Central memory CD4-positive, alpha-beta T cell (primary cell): ENCODE measurements around the gene CDH20.

Source experiments
- DNase-seq: peaks from one replicate; pipeline ENCODE4 v3.0.0; 2022
- total RNA-seq, 3 experiments: gene quantifications; one replicate each; lab custom pipeline; 2026; lab: John Stamatoyannopoulos, UW

CDH20 gene
- 0.11 to 1.2 (median 0.39) reads per million in 3 experiments for total RNA-seq

GRCh38 chr18:61333271-61333745 lies at the start of gene CDH20:
Gene CDH20, plus strand, starts transcription at chr18:61333430.
- DNase-seq, result no peak

- no peak for DNase-seq
Measured at GRCh38 chr18:61284039-61284438, 49.2 kb upstream of the CDH20 start.

DNA sequence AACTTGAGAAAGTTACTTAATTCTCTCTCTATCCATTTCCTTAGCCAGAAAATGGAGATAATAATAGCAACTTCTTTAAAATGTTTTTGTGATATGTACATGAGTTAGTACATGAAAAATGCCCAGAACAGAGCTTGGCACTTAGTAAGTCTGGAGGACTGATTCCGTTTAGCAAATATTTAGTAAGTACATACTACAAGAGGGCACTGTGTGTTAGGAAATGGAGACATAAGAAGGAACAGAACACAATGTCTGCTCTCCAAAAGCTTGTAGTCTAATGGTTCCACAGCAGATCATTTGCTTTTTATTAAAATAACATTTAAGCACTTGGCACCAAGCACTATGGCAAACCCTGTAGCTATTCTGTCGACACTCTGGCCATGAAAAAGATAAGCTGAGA lies 47.5 kb upstream of the CDH20 start:
- no peak for DNase-seq

- DNase-seq, result no peak
Measured at GRCh38 chr18:61286867-61287266, 46.4 kb upstream of the CDH20 start.

DNA sequence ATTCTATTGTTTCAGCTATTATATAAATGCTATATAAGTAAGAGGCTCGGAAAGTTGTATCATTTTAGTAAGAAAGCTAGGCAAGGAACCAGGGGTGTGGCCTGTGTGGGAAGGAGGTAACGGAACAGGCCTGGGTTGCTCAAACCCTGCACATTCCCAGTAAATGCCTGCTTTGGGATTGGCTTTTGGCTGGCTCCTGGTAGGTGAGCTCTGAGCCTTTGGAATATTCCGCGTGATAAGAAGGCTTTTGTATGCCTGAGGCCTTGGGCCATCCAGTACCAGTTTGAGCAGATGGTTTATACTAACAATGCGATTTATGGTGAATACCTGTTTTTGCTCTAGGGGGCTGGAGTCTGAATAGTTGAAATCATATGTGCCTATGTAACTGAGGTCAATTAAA lies 42.6 kb upstream of the CDH20 start:
- no peak for DNase-seq

- DNase-seq, result no peak
Measured at GRCh38 chr18:61292280-61293035, 40.8 kb upstream of the CDH20 start.

GRCh38 chr18:61295153-61295552 lies 38.1 kb upstream of the CDH20 start:
- no peak for DNase-seq

GRCh38 chr18:61308004-61308403 lies 25.2 kb upstream of the CDH20 start:
- no peak for DNase-seq

DNA sequence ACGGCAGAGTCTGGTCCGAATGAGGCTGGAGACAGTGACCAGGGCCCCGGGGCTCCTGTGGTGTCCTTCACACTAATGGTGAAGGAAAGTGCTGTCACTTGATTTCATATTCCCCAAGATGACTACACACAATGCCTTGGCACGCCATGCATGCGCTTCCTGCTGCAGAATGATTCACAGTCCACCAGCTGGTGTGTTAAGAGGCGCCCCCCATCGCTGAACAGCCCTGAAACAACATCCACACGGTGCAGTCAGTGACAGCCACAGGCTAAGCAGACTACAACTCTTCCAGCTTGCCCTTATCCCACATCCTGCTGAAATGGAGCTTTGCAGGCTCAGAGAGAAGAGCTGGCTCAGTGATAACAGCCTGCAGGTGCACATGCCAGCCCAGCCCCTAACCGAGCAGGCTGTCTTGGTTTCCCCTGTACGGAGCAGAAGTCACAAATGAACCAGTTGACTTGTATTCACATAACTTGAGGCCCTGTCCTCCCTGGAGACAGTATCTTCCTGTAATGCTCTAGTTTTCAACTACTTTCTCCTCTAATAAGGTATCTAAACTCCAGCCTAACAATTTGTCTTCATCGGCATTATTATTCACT lies 24.3 kb upstream of the CDH20 start:
- DNase-seq, result no peak

GRCh38 chr18:61322265-61322873 lies 10.9 kb upstream of the CDH20 start:
- no peak for DNase-seq

- no peak for DNase-seq
Measured at GRCh38 chr18:61323951-61324350, 9.3 kb upstream of the CDH20 start.

- no peak for DNase-seq
Measured at GRCh38 chr18:61326407-61326806, 6.8 kb upstream of the CDH20 start.

DNA sequence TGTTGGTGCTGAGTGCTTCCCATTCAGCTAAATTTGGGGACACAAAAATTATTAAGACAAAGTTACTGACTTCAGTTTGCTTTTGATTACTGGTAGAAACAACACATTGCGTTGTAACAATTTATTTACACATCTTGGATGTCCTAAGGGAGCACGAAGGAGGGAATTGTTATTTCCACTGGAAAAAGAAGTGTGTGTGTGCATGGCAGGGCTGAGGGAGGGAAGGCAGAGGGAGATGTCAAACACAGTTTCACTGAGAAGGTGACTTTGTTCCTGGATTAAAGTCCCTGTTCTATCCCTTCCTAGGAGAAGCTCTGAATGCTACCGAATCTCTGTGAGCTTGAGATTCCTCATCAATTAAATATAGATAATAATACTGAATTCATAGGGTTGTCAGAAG lies 3.8 kb upstream of the CDH20 start:
- no peak for DNase-seq

DNA sequence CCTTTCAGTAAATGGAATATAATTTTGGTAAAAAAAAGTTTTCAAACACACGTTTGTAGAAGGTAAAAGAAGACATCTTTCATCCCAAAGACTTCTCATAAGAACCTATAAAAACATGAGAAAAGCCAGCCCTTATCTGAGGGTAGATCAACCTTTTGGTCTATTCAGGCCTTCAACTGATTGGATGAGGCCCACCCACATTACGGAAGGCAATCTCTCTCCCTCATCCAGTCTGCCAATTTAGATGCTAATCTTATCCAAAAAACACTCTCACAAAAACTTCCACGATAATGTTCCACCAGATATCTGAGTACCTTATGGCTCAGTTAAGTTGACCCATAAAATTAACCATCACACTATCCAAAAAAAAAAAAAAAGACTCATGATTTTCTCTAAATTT lies 2.2 kb upstream of the CDH20 start:
- no peak for DNase-seq

DNA sequence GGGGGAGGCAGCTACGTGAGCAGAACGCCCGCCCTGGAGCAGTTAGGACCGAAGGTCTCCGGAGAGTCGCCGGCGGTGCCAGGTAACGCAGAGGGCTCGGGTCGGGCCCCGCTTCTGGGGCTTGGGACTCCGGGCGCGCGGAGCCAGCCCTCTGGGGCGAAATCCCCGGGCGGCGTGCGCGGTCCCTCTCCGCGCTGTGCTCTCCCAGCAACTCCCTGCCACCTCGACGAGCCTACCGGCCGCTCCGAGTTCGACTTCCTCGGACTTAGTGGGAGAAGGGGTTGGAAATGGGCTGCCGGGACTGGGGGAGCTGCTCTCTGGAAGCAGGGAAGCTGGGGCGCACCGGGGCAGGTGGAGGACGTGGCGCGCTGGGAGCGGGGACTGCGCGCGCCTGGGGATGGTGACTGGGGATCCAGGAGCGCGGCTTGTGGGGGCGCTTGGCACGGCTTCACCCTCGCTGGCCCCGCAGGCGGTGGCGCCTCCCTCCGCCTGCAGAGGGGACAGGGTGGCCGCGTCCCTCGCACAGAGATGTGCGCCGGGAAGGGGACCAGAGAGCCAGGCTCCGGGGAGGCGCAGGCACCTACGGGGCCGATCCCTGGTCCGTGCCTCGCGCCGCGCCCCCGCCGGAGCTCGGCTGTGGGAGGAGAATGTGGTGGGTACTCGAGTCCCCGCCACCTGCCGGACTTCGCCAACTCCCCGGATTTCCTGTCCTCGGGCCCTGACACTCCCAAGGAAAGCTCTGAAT lies 688 bp downstream of the CDH20 start:
- DNase-seq, result no peak

GRCh38 chr18:61334491-61334850 lies 1.2 kb downstream of the CDH20 start:
- DNase-seq, result no peak

GRCh38 chr18:61334951-61335683 lies 1.9 kb downstream of the CDH20 start:
- no peak for DNase-seq

GRCh38 chr18:61335684-61336555 lies 2.7 kb downstream of the CDH20 start:
- DNase-seq, result no peak

DNA sequence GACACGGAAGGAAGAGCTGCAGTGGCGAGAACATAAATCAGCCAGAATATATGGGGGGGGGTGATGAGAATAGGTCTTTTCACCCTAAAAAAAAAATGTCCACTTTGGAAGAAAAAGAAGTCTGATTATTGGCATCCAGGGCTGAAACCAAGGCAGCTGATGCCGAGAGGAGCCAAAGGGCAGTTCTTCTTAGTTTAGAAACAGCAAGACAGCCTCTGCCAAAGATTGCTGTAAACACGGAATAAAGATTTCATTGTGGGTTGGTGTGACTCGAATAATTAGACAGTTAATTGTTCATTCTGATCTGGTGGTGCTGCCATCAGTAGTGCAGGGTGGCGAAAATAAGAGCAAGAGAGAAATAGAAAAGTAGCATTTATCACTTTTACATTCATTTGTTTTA lies 3.5 kb downstream of the CDH20 start:
- DNase-seq, result no peak

DNA sequence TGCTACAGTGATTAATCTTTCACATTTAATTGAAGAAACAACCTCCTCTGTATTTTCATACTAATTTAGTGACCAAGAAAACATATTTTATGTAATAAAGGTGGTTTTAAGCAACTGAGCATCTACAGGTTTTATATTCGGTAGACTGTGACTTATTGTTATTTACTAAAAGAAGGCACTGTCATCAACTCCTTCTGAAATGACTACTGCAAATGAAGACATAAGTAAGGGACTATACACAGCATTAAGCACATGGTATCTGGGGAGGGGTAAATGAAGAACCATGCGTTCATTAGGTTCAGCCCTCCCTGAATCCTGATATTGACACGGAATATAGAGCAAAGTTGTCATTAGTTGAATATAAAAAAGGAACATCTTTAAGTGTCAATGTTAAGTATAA lies 4.3 kb downstream of the CDH20 start:
- no peak for DNase-seq

GRCh38 chr18:61340148-61340547 lies 6.9 kb downstream of the CDH20 start:
- no peak for DNase-seq

GRCh38 chr18:61348230-61348629 lies 15.0 kb downstream of the CDH20 start:
- no peak for DNase-seq
